Amygdala (tissue), 56 donors: ENCODE data around the gene PRKAG2.

Source experiments
- DNase-seq, 56 donors: peaks; one replicate each; lab custom pipeline; 2025; lab: John Stamatoyannopoulos, UW

Gene PRKAG2

DNA sequence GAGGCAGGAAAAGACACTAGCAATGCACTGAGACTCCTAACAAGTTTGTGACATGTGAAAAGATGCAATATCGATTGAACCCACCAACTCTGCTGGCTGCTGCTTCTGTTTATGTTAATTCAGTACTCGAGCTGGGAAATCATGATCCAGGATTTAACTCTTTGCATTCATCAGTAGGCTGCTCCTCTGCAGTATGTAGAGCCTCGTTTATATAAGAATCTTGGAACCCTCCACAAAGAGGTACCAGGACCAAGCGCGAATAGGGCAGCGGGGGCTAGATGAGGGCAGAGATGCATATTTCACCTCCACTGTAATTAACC lies 7.8 kb downstream of the PRKAG2 start:
- no peak for DNase-seq

DNA sequence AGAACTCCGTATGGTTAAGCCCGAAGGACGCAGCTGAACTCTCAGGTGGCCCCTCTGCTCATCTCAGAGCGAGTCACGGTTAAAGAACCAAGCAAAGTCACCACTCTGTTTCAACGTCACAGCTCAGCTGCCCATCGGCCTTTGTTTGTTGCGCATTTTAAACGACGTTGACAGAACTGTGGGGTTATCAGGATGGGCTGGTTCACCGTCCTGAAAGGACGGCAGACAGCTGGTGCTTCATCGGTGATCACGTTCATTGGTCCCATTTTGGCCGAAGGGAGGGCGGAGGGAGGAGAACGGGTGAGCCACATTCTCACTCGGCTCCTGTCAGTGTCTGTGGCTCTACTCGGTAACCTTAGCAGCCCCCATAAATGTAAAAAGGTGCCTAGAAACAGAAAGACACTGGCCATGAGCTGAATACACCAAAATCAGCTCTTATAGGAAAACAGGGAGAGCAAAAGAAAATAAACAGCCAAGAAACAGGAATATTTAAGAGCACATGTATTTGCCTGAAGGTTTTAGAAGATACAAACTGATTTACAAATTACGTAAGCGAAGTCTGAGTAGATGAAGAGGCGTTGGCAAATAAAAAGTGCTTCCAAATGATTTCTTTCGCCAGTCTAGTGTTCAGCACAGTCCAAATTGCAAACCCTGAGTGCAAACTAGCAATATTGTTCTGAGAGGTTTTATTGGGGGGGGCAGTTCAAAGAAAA lies 8.4 kb downstream of the PRKAG2 start:
- peak in 1 of 56 donors; percentile 16 for DNase-seq

DNA sequence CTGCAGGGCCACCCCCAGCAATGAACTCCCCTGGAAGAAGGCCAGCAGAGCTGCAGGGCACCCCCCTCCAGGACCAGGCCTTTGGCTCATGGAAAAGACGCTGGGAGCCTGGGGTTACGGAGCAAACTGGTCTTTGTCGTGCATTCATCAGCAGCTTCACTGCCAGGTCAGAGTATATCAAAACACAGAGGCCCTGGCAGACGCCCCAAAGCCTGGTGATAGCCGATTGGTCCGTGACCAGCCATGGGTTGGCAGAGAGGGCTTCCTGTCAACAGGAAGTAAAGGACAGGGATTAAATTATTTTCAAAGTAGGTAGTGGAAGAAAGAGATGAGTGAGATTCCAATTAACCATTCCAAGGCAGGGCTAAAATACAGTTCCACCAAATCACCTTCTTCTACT lies 9.0 kb downstream of the PRKAG2 start:
- peak in 1 of 56 donors; percentile 30 for DNase-seq

DNA sequence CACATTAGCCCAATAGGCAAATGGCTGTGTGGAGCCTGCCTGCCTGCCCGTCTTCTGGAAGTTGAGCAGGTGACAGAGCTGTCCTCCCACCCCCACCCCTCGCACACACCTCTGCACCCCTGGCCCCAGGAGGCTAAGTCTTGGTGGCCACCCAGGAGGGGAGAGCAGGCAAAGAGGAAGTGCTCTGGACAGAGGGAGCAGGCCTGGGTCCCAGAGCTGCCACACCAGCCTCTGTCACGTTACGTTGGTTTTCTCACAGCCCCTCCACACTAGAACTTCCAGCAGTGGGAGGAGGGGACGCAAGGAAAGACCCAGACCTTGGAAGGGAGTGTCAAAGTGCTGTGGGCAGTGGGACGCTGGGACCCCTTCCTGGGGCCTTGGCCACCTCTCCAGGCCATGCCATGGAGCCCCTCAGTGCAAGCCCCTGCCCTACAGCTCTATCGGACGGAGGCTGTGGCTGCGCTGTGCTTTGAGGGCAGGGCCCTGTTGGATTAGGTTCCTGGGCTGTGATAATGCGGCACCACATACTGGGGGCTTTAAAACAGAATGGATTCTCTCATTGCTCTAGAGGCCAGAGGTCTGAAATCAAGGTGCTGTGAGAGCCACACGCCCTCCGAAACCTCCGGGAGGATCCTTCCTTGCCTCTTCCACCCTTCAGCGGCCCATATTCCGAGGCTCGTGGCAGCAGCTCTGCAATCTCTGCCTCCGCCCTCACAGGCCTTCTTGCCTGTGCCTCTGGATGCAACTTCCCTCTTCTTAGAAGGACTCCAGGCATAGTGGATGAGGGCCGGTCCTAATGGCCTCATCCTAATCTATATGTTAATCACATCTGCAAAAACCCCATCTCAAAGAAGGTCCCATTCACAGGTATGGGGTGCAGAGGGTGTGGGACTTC lies 9.9 kb downstream of the PRKAG2 start:
- no peak for DNase-seq

DNA sequence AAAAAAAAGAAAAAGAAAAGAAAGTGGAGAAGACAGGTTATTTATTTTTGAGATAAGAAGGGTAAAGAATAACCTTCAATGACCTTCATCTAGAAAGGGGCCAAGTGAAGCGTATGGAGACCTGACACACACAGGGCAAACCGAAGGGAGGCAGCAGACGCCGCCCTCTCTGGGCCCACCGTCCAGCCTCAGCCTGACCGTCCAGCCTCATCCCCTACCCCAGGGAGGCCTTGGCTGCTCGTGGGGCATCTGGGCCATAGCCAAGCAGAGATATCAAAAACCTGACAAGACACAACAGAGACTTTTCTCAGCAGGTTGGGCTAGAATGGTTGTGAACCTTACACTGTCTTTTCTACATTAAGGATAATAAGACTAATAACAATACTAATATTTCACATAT lies 10.9 kb downstream of the PRKAG2 start:
- no peak for DNase-seq

DNA sequence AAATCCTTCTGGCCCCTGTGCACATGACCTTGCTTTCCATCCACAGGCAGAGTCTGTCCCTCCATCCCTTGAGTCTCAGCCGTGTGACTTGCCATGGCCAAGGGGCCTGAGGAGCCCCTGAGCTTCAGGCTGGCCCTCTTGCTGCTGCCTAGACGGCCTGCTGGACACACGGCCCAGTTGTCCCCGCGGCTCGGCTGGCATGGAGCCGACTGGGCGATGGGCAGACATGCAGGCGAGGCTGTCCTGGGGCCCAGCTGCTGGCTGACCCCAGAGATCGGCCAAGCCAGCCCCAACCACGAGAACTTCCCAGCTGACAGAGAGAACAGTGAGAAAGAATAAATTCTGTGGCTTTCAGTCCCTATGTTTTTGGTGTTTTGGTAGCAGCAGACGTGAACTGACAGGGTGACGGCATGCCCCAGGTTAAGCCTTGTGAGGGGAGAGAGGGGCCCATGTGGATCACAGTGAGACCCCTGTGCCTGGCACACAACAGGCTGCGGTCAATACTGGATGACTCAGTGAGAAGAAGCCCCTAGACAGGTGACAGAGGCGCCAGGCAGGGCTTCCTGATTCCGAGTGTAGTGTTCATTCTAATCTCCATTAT lies 11.7 kb downstream of the PRKAG2 start:
- peak in 6 of 56 donors; percentile 20 to 63 (median 27) for DNase-seq

DNA sequence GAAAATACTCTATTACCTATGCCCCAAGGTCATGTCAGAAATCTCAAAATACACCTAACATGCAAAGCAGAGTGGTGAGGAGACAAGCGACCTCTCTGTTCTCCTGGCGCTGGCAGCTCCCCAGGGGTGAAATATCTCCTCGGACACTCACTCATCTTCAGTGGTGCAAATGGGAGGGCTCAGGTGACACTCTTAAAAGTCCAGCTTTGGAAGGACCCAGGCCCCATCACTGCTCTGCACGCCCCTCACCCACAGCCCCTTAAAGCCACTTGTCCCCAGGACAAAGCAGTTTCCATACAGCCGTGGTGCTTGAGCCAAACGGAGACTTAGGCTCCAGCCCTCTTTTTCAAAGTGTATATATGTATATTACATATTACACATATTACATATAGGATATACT lies 12.4 kb downstream of the PRKAG2 start:
- no peak for DNase-seq

DNA sequence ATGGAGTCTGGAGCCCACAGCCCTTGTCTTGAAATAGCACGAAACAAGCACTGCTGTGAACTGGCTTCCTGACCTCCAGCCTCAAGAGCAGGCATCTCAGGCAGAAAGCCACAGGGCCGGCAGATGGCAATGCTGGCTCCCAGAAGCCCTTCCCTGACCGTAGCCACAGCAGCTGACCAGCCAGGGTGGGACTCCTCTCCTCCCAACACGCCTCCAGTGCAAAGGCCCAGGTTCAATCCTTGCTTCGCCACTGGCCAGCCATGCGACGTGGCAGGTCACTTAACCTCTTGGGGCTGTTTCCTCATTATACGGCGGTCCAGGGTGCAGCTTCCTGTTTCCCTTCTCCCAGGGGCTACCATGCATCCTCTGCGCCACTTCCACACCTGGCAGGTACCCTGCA lies 12.8 kb downstream of the PRKAG2 start:
- no peak for DNase-seq

DNA sequence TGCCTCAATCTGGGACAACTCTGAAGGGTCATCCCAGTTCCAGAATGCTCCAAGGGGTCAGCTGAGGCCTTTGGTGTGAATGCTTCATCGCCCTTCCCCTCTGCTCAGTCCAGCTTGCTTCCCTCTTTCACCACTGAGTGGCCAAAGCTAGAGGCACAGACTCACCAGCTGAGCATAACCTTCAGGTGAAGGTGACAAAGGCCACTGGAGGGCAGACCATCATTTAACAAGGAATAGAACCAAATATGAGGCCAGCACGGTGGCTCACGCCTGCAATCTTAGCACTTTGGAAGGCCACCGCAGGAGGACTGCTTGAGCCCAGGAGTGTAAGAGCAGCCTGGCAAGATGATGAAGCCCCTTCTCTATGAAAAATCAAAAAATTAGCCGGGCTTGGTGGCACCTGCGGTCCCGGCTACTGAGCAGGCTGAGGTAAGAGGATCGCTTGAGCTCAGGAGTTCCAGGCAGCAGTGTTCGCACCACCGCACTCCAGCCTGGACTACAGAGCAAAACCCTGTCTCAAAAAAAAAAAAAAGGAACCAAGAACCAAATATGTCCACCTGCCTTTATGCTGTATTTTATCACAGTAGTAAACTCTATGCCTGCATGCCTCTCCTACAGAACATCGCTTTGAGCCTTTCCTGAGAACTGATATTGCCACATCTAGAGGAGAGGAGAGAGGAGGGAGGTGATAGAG lies 13.4 kb downstream of the PRKAG2 start:
- no peak for DNase-seq

DNA sequence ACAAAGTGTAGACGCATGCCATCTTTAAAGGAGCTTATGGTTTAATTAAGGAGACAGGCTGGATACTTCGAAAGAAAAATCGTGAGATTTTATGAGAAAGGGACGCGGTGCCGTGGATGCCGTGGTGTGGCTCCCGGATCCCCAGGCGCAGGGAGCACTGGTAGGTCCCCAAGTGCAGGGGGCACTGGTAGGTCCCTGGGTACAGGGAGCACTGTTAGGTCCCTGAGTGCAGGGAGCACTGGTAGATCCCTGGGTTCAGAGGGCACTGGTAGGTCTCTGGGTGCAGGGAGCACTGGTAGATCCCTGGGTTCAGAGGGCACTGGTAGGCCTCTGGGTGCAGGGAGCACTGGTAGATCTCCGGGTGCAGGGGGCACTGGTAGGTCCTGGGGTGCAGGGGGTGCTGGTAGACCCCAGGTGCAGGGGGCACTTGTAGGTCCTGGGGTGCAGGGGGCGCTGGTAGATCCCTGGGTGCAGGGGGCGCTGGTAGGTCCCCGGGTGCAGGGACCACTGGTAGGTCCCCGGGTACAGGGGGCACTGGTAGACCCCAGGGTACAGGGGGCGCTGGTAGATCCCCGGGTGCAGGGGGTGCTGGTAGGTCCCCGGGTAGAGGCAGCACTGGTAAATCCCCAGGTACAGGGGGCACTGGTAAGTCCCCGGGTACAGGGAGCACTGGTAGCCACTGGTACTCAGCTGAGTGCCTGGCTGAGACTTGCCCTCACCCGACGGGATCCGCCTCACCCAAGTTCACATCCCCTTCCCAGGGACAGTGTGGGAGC lies 14.1 kb downstream of the PRKAG2 start:
- DNase-seq: no peak

DNA sequence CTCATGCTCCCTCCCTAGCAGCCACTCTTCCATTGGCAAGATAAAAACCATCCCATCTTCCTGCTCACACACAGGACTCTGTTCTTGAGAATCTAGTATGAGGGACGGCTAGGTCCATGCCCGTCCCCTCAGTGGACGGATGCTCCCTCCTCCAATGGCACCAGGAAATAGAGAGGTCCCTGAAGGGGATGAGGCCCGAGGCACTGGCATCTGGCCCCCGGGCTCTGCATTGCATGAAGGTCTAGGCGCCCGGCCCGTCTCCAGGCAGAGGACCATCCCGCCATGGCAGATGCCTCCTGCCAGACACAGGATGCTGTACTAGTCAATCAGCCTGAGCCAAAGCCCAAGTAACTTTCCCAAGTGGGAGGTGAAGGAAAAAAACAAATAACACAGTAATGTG lies 15.0 kb downstream of the PRKAG2 start:
- no peak for DNase-seq

DNA sequence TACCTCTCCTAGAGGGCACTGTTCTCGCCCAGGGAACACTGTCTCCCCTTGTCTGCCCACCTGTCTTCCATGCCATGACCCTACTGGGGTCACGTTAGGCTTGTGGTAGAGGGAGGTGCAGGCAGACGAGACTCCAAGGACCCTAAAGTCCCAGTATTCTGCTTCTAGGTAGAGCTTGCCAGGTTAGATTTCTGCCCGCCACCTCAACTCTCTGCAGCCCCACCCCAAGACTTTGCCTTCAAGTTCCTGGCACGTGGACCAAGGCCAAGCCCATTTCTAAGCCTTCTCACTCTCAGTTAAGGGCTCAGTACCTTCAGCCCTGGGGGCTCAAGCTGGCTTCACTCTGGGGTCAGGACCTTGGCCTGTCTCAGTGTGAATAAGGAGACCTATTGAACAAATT lies 16.1 kb downstream of the PRKAG2 start:
- no peak for DNase-seq

DNA sequence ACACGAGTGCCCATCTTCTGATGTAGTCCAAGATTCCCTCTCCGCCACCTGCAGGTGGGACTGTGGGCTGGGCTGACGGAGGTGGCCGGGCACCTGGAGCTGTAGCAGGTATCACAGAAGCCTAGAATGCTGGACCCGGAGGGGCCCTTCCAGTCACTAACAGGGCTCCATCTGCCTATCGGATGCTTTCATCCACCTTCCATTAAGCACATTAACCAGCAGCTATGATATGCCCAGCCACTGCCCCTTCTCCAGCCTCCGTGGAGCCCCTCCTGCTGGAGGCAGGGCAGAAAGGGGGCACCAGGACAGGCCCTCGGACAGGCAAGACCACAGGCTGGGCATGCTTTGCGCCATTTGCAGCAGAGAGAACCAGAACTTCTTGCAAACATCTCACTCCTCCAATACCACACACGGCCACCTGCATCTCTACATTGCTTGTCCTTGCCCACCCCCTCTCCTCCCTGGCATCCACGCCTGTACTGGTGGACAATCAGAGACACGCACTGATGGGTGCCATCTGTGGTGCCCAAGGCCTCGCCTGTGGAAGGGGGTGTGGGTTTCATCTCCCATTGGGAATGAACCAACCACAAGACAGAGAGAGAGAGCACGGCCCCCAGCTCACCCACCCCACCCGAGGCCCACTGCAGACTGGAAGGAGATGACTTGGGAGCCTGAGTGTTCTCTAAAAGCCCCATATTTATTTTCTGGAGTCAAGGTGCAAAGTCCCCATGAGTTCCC lies 16.8 kb downstream of the PRKAG2 start:
- DNase-seq: no peak

DNA sequence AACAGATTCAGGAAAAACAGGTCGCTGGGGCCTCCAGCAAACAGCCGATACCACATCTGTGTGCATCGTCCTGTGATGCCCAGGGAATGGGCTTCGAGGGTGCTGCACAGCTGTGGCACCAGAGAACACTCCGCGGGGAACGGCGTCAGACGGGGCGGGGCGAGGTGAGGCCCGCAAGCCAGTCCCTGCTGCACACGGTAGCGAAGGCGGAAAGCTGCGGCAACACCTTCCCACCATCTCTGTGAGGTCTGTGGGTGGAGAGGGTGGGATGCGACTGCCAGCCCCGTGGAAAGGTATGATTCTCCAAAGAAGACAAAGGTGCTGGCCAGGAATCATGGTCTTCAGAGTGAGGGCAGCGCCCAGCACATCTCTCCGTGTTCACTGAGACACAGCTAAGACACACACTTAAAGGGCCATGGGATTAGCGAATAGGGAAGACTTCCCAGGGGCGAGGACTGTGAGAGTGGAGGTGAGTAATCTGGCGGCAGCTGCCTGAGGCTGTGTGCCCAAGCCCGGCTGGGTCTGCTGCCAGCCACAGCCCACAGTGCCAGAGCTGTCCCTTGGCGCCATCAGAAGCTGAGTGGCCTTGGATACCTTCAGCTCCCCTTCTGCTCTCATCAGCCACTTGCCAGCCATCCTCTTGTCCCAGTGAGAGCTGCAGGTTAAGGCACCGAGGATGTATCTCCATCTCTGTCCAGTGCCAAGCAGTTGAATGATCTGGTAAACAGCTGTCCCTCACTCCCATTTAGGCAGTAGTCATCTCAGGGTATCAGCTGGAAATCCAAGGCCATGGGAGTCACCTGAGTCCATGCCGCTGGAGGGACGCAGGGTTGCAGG lies 17.6 kb downstream of the PRKAG2 start:
- DNase-seq: peak in 1 of 56 donors; percentile 34

DNA sequence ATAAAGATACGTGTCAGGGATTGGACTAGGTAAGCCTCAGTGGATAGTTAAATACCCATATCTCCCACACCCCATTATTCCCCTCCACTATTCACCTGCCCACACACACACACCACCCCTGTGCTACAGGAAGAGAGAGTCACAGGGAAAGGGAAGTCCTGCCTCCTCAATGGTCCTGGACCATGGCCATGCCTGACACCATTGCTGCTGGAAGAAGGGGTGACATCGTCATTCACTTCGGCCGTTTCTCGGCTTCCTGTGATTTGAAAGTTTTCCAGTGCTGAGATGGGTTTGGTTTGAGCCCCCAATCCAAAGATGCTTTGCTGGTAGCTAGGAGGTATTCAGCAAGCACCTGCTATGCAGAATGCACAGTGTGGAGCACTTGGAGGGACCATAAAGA lies 18.5 kb downstream of the PRKAG2 start:
- no peak for DNase-seq

DNA sequence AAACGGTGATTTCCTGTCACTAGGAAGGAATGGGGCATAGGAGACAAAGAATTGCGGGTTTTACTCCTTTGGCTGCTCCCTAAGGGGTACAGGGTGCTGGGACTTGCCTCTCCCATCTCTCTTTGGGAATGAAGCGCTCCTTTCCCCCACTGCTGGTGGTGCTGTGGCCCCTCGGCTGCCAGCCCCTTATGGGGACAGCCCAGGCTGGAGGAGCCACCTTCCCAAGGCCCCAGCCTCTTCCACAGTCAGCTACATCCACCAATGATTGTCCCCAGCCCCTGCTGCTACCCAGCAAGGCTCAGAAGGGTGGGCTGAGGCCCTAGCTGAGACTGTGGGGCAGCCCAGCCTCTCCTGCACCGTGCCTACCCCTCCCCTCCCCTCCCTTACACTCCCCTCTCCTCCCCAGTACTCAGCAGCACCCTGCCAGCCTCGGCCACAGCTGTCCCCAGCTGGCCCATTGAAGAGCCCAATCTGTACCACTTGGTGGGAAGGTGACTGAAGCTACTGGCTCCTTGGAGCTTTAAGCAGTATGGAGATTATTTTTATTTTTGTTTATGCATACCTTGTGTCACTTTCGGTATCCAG lies 19.0 kb downstream of the PRKAG2 start:
- DNase-seq: no peak

DNA sequence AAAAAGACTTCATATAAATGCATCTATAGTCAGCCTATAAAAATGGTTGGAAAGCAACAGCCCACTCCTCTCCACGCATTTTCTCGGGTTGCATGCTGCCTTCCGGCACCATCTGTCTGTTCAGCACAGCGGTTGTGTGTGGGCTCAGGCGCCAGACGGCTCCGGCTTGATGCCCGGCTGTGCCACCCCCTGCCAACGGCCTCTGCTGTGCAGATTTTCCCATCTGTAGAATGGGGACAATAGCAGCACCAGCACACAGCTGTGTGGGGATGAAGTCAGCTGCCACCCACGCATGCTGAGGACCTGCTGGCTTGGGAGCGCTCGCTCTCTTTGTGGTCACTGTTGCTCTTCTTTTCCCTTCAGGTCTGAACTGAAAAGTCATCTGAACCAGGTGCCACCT lies 19.5 kb downstream of the PRKAG2 start:
- peak in 15 of 56 donors; percentile 30 to 61 (median 43) for DNase-seq

DNA sequence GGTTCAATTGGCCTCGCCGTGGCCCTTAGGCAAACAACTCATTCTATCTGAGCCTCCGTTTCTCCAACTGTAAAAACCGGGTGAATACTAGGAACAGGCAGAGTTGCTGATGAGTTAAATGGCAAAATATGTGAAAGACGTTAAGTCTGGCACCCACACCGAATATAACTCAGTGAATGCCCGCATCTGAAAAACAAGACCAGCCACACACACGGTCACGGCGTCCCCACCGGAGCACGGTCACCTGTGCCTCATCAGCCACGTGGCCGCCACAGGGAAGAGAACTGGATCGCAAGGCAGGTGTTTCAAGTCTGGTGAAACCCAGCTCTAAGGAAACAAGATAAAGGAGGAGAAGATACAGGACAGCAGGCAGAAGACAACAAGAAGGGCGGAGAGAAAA lies 20.4 kb downstream of the PRKAG2 start:
- no peak for DNase-seq
